GM12878 (cell line): ENCODE results near the gene FNDC3B. TPM values are rescaled to one million over a fixed set of nuclear protein-coding genes. Genes with fewer than 3 reads are reported as not detected.

Source experiments
- ATAC-seq: fragments of 200-7000 bp; cut with Tn5 transposase; 3 replicates; pipeline ENCODE4 v1.9.1; 2020; ENCODE audit warnings: mild to moderate bottlenecking, moderate library complexity
- BruUV-seq: library from RNA; stranded (reverse); fragments of 400-500 nt; replicated peaks from 2 replicates; lab custom pipeline; 2021; lab: Mats Ljungman, UMichigan
- CTCF ChIA-PET: fragments of 300-600 bp; sonication (Branson Sonifier 250); formaldehyde crosslinking; extraction: SDS; loops from one replicate; lab custom pipeline; 2021; ENCODE audit warnings: inconsistent platforms; lab: Yijun Ruan, JAX
- POLR2A ChIA-PET: fragments of 350-600 bp; formaldehyde crosslinking; extraction: SDS; loops from one replicate; lab custom pipeline; 2021; ENCODE audit warnings: inconsistent platforms; lab: Charles Lee
- RAD21 ChIA-PET: fragments of 300-600 bp; sonication (Branson Sonifier 250); formaldehyde crosslinking; loops from one replicate; lab custom pipeline; 2023; ENCODE audit warnings: antibody characterized with exemption; ENCODE audit not compliant: unreplicated experiment; lab: Charles Lee
- SMC1A ChIA-PET: fragments of 300-600 bp; sonication (Branson Sonifier 250); formaldehyde crosslinking; loops from one replicate; lab custom pipeline; 2023; ENCODE audit not compliant: unreplicated experiment, uncharacterized antibody; lab: Charles Lee
- DNase-seq: peaks from one replicate; pipeline ENCODE4 v3.0.0-alpha.2; 2011; ENCODE audit warnings: low read depth, low spot score
- FAIRE-seq: peaks from 3 replicates; lab custom pipeline; 2011; peaks lifted over from hg19 to GRCh38; lab: Jason Lieb, UNC
- H2AFZ ChIP-seq: 2 replicates; pipeline ENCODE4 v1.6.0; 2011; ENCODE audit warnings: low read depth, low read length, control low read depth; ENCODE audit not compliant: control insufficient read depth
- H3K27ac ChIP-seq: 2 replicates; pipeline ENCODE4 v1.5.1; 2011; ENCODE audit warnings: control low read depth; ENCODE audit not compliant: control insufficient read depth, insufficient read depth
- H3K27me3 ChIP-seq, 2 experiments: replicated peaks in 1 of 2; 2 replicates each; pipeline versions ENCODE4 v1.6.0 to v1.6.1; 2011; ENCODE audit warnings: low read length in 1 of 2; ENCODE audit not compliant: control insufficient read depth in 2 of 2, insufficient read depth in 2 of 2
- H3K36me3 ChIP-seq, 2 experiments: 2 replicates each; pipeline ENCODE4 v1.5.1; 2011; ENCODE audit warnings: low read length in 1 of 2; ENCODE audit not compliant: control insufficient read depth in 2 of 2, insufficient read depth in 2 of 2
- H3K4me1 ChIP-seq: 2 replicates; pipeline ENCODE4 v1.6.1; 2011; ENCODE audit warnings: mild to moderate bottlenecking, low read length, moderate library complexity, mixed read lengths; ENCODE audit not compliant: control insufficient read depth, insufficient read depth
- H3K4me2 ChIP-seq: 2 replicates; pipeline ENCODE4 v1.6.0; 2011; ENCODE audit warnings: control low read depth; ENCODE audit not compliant: control insufficient read depth, insufficient read depth
- H3K4me3 ChIP-seq: fragments of 200-600 bp; sonication (generic); 2 replicates; pipeline ENCODE4 v1.5.1; 2016
- H3K79me2 ChIP-seq: 2 replicates; pipeline ENCODE4 v1.6.0; 2011; ENCODE audit warnings: low read length; ENCODE audit not compliant: control insufficient read depth, insufficient read depth
- H3K9ac ChIP-seq: 2 replicates; pipeline ENCODE4 v1.8.0; 2011; ENCODE audit warnings: low read length, control low read depth, mixed read lengths; ENCODE audit not compliant: control insufficient read depth, insufficient read depth
- H3K9me3 ChIP-seq: replicated peaks from 3 replicates; pipeline ENCODE4 v1.5.1; 2011; ENCODE audit warnings: mild to moderate bottlenecking, low read length; ENCODE audit not compliant: control insufficient read depth, insufficient read depth
- H4K20me1 ChIP-seq: 2 replicates; pipeline ENCODE4 v1.6.0; 2011; ENCODE audit not compliant: control insufficient read depth, insufficient read depth
- E4F1 ChIP-seq: fragments of 450-650 bp; IDR thresholded peaks from 2 replicates; pipeline ENCODE4 v1.6.1; 2018; ENCODE audit warnings: borderline replicate concordance, mild to moderate bottlenecking; ENCODE audit not compliant: partially characterized antibody
- ETV6 ChIP-seq, 2 experiments: fragments of 450-650 bp in 1 of 2; IDR thresholded peaks in 1 of 2; conservative IDR thresholded peaks in 1 of 2; 2 replicates each; pipeline ENCODE4 v1.6.1; 2014; ENCODE audit warnings: antibody characterized with exemption in 1 of 2, borderline replicate concordance in 1 of 2, low read depth in 1 of 2, mild to moderate bottlenecking in 1 of 2, moderate library complexity in 1 of 2
- POLR2A ChIP-seq: IDR thresholded peaks from 2 replicates; pipeline ENCODE4 v1.6.1; 2011; ENCODE audit warnings: low read depth, mild to moderate bottlenecking, low read length
- SPI1 ChIP-seq: IDR thresholded peaks from 2 replicates; pipeline ENCODE4 v1.6.1; 2011; ENCODE audit warnings: low read depth, mild to moderate bottlenecking, low read length, moderate library complexity, borderline replicate concordance; ENCODE audit not compliant: insufficient read depth
- WGBS: methylation state at CpG from one replicate; pipeline ENCODE4 v1.1.6; 2016; ENCODE audit warnings: low lambda C conversion rate; ENCODE audit not compliant: insufficient replicate concordance, insufficient coverage; ENCODE audit errors: missing lambda C conversion rate; 5-methylcytosine and 5-hydroxymethylcytosine counted together
- in situ Hi-C: fragments of 300-500 bp; cut with MboI; formaldehyde crosslinking; loops from 9 replicates; pipeline ENCODE4 v1.14.3; 2018; ENCODE audit warnings: mixed read lengths
- intact Hi-C: fragments of 100-400 bp; cut with micrococcal nuclease; formaldehyde crosslinking; loops from one replicate; pipeline ENCODE4 v1.14.2; 2022; ENCODE audit not compliant: unreplicated experiment
- polyA plus RNA-seq, 11 experiments: library from polyadenylated mRNA; depleted of rRNA in 4 of 11; unstranded in 6 of 11; stranded (reverse) in 5 of 11; fragments of >200 nt; fragmentation: Nextera tagmentation in 4 of 11; fragmentation: Illumina TruSeq in 1 of 11; extraction: Ambion mirVana in 4 of 11; extraction: Trizol in 1 of 11; gene quantifications; 1 replicate in 1 of 11; 2 replicates in 10 of 11; pipeline versions ENCODE4 v1.2.1 to v1.2.3, GENCODE V29; 2011 to 2016; ENCODE audit warnings: inconsistent platforms in 2 of 11, missing spikeins in 2 of 11, low read depth in 1 of 11
- total RNA-seq, 4 experiments: library from RNA; depleted of rRNA in 3 of 4; stranded (reverse); fragments of >200 nt in 3 of 4; fragmentation: Illumina TruSeq in 1 of 4; extraction: Trizol in 1 of 4; gene quantifications; 2 replicates each; pipeline versions ENCODE4 v1.2.1 to v1.2.3, GENCODE V29; 2013 to 2021

Gene FNDC3B
- total and polyA plus RNA-seq, 10 of the 15 experiments (the other 5 are each of a cell fraction or from before 2014, with no cell fraction given), result 7.9 to 35.0 (median 18.5) TPM

- in situ Hi-C loops (no loop called here), intact Hi-C loops (no loop called here)
- 23% methylated on average over 5 of the region's 5 CpGs for WGBS
- ChIA-PET RAD21 (interaction anchor here (0.6 to 4.7 kb wide), 15 partner anchors 10 to 122 kb away, joined by 3 to 57 read pairs (median 7); partner anchors contain the start of gene FNDC3B), CTCF (interaction anchor here (0.8 to 4.4 kb wide), 9 partner anchors 10 to 230 kb away, joined by 3 to 30 read pairs (median 4); no protein-coding TSS in a partner anchor), SMC1A (interaction anchor here (0.6 to 10.8 kb wide), 32 partner anchors 12 to 297 kb away, joined by 3 to 169 read pairs (median 4); partner anchors contain the start of gene FNDC3B), POLR2A (interaction anchor here (0.7 to 2.1 kb wide), 7 partner anchors 15 to 61 kb away, joined by 3 to 9 read pairs (median 3); no protein-coding TSS in a partner anchor)
- H3K36me3 ChIP-seq, result no peaks in the 10 kb centered on the region; a peak in 1 of 4 replicates
- 0 out of 2 replicates have a peak overlapping the region, but pooled peaks have one; percentile 7 for H3K9ac ChIP-seq
- no peak overlapping the region for H2AFZ ChIP-seq
- peak overlapping the region; percentile 85 for H3K27ac ChIP-seq
- FAIRE-seq (no peak), DNase-seq (no peak), ATAC-seq (peak; percentile 45)
- no peaks in the 10 kb centered on the region for H3K9me3 ChIP-seq
- H3K4me1 ChIP-seq, result peaks cover 64% of the 10 kb centered on the region
- H3K27me3 ChIP-seq, result no peaks in the 10 kb centered on the region
- peaks cover 69% of the 10 kb centered on the region for H3K79me2 ChIP-seq
- TF ChIP-seq SPI1, result peak; percentile 47; the same call in 1 of the 2 replicates
- TF ChIP-seq ETV6 (conservative IDR thresholded peaks at IDR 0.05 in 1 of 2, IDR thresholded peaks at IDR 0.05 in 1 of 2; ENCODE audit: borderline replicate concordance in 1 of 2, low read depth in 1 of 2), result 0 out of 4 replicates have a peak, but pooled peaks of 1 of the 2 experiments have one; percentile 26
- TF ChIP-seq POLR2A, result 0 out of 2 replicates have a peak, but pooled peaks have one; percentile 42
- no peak for TF ChIP-seq E4F1
- peak overlapping the region; percentile 69 for H3K4me2 ChIP-seq
- H4K20me1 ChIP-seq, result no peaks in the 10 kb centered on the region
- no peak overlapping the region for H3K4me3 ChIP-seq
- TSS peak; percentile 96 for BruUV-seq
Observed at GRCh38 chr3:172102123-172102882, 62.9 kb downstream of the FNDC3B start.
